ENCODE data around the gene TMEM59L. TPM values are rescaled to one million over a fixed set of nuclear protein-coding genes. Genes with fewer than 3 reads are reported as not detected.

The TMEM59L gene
- total and polyA plus RNA-seq, 8 donors = 1.6 to 41.9 (median 33.5) TPM

- H3K4me3 ChIP-seq = no peak overlapping the region
- ATAC-seq (no peak), DNase-seq (no peak)
- H3K27ac ChIP-seq = no peak overlapping the region
- no peaks in the 10 kb centered on the region for H3K36me3 ChIP-seq
- no peaks in the 10 kb centered on the region for H3K27me3 ChIP-seq
- intact Hi-C loops (cut with DNase I) = no loop called here
- H3K9me3 ChIP-seq = no peaks in the 10 kb centered on the region
- TF ChIP-seq CTCF (IDR thresholded peaks at IDR 0.05) = no peak
- peaks cover 11 to 49% of the 10 kb centered on the region in 2 donors for H3K4me1 ChIP-seq
These were observed 35.1 kb downstream of the TMEM59L start for GRCh38 chr19:18647807-18648206.

- TF ChIP-seq CTCF (IDR thresholded peaks at IDR 0.05) = no peak
- peak; percentile 4 for ATAC-seq
- Histone ChIP-seq H3K9me3 (no peaks in the 10 kb centered on the region), H3K4me1 (peaks cover 11 to 49% of the 10 kb centered on the region in 2 donors), H3K27ac (no peak overlapping the region), H3K4me3 (no peak overlapping the region), H3K36me3 (no peaks in the 10 kb centered on the region), H3K27me3 (no peaks in the 10 kb centered on the region)
- intact Hi-C loops (cut with DNase I) = no loop called here
- no peak for DNase-seq
These were observed 36.3 kb downstream of the TMEM59L start for GRCh38 chr19:18648973-18649315.

- peaks cover 11 to 45% of the 10 kb centered on the region in 2 donors for H3K4me1 ChIP-seq
- ATAC-seq (peak; percentile 68), DNase-seq (peak in 2 of 4 donors; percentile 72 to 87)
- H3K9me3 ChIP-seq = no peaks in the 10 kb centered on the region
- H3K36me3 ChIP-seq = no peaks in the 10 kb centered on the region
- H3K27me3 ChIP-seq = no peaks in the 10 kb centered on the region
- no peak overlapping the region for H3K4me3 ChIP-seq
- intact Hi-C loops (cut with DNase I) = no loop called here
- no peak for TF ChIP-seq CTCF (IDR thresholded peaks at IDR 0.05)
- H3K27ac ChIP-seq = peak overlapping the region; percentile 55 to 74
These were observed 36.8 kb downstream of the TMEM59L start for GRCh38 chr19:18649371-18650020.

- Histone ChIP-seq H3K9me3 (no peaks in the 10 kb centered on the region), H3K4me3 (no peak overlapping the region), H3K27ac (peak overlapping the region; percentile 55 to 74), H3K36me3 (no peaks in the 10 kb centered on the region), H3K27me3 (no peaks in the 10 kb centered on the region), H3K4me1 (peaks cover 11 to 40% of the 10 kb centered on the region in 2 donors)
- DNase-seq (no peak), ATAC-seq (peak; percentile 49)
- TF ChIP-seq CTCF (IDR thresholded peaks at IDR 0.05) = no peak
- intact Hi-C loops (cut with DNase I) = no loop called here
These were observed 37.3 kb downstream of the TMEM59L start for GRCh38 chr19:18650021-18650390.

- Histone ChIP-seq H3K27ac (peak overlapping the region; percentile 55 to 74), H3K36me3 (no peaks in the 10 kb centered on the region), H3K9me3 (no peaks in the 10 kb centered on the region), H3K4me3 (no peak overlapping the region), H3K27me3 (no peaks in the 10 kb centered on the region), H3K4me1 (peaks cover 11 to 38% of the 10 kb centered on the region in 2 donors)
- DNase-seq (no peak), ATAC-seq (peak; percentile 51)
- intact Hi-C loops (cut with DNase I) = no loop called here
- no peak for TF ChIP-seq CTCF (IDR thresholded peaks at IDR 0.05)
These were observed 37.9 kb downstream of the TMEM59L start for GRCh38 chr19:18650468-18651041.
